NCI-H146 treated with DMSO at 0.1 percent for 48 hours (cell line): ENCODE results near the gene FBXL12.
"Not testable (repeated sequence)": the region's sequence is repeated elsewhere in the genome, so short reads cannot be mapped to it uniquely, and the experiment has no call there.

Experiments
- DNase-seq: peaks from one replicate; lab custom pipeline; 2025; ENCODE audit not compliant: unreplicated experiment; lab: John Stamatoyannopoulos, UW

FBXL12 gene

GRCh38 chr19:9793071-9793591 lies 25.7 kb downstream of the FBXL12 start:
- no peak for DNase-seq

- DNase-seq = peak; percentile 72
These were observed 26.4 kb downstream of the FBXL12 start for GRCh38 chr19:9792206-9793070.

GRCh38 chr19:9791552-9792205 lies 27.2 kb downstream of the FBXL12 start:
- DNase-seq = peak; percentile 69

GRCh38 chr19:9791073-9791367 lies 27.9 kb downstream of the FBXL12 start:
- not testable (repeated sequence) for DNase-seq

- DNase-seq = not testable (repeated sequence)
These were observed 29.3 kb downstream of the FBXL12 start for GRCh38 chr19:9789579-9789978.

- no peak for DNase-seq
These were observed 29.8 kb downstream of the FBXL12 start for GRCh38 chr19:9789066-9789465.

GRCh38 chr19:9788604-9789003 lies 30.3 kb downstream of the FBXL12 start:
- DNase-seq = not testable (repeated sequence)

GRCh38 chr19:9786819-9787218 lies 32.1 kb downstream of the FBXL12 start:
- DNase-seq = no peak

- DNase-seq = no peak
These were observed 32.5 kb downstream of the FBXL12 start for GRCh38 chr19:9786342-9786741.

- DNase-seq = peak; percentile 87
These were observed 33.2 kb downstream of the FBXL12 start for GRCh38 chr19:9785367-9786331.

GRCh38 chr19:9784163-9784496 lies 34.7 kb downstream of the FBXL12 start:
- not testable (repeated sequence) for DNase-seq

- DNase-seq = no peak
These were observed 36.5 kb downstream of the FBXL12 start for GRCh38 chr19:9782338-9782737.

GRCh38 chr19:9768175-9769112 lies 50.4 kb downstream of the FBXL12 start, which contains the start of gene ZNF846:
TSS of gene ZNF846 (minus strand) at chr19:9768738. CDS start at chr19:9764950, 3,788 bp downstream.
- peak; percentile 78 for DNase-seq
